ENCODE data around the gene LOC128125822.

The LOC128125822 gene

DNA sequence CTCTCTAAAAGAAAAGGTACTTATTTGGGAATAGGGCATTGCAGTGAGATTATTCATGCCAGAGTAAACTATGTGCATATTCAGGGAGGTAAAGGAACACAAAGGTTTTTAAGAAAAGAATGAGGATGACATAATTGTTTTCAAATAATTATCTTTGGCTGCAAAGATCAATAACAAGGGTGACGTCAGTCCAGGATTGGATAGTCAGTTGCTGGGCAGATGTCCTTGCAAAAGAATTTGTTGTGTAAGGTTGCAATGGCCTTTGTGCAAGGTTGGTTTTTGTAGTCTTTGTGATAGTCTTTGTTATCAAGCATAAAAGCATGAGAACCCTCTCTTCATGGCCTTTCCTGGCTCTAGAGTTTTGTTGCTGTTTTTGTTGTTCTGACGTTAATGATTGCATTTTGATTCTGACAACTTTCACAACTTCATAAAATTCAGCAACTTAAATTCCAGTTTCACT lies 17.7 kb downstream of the LOC128125822 start:
- no peaks in the 10 kb centered on the region for H3K9me3 ChIP-seq (ENCODE audit: insufficient read depth, low read length)
- no peaks in the 10 kb centered on the region for H4K20me1 ChIP-seq (ENCODE audit: insufficient read depth, low read length)
- no peak overlapping the region for H2AFZ ChIP-seq (ENCODE audit: low read depth, low read length)
- H3K4me1 ChIP-seq (ENCODE audit: low read length): peaks cover 4% of the 10 kb centered on the region; the same call in 1 of the 2 replicates
- H3K36me3 ChIP-seq (replicated peaks; ENCODE audit: low read depth, low read length): no peaks in the 10 kb centered on the region
- H3K79me2 ChIP-seq (ENCODE audit: low read length): no peaks in the 10 kb centered on the region
- H3K27ac ChIP-seq (ENCODE audit: low read length): no peak overlapping the region
- H3K4me3 ChIP-seq (ENCODE audit: low read length): no peak overlapping the region
- H3K4me2 ChIP-seq (ENCODE audit: low read length): no peak overlapping the region
- no peak overlapping the region for H3K9ac ChIP-seq (ENCODE audit: low read length)
- H3K27me3 ChIP-seq (ENCODE audit: low read depth, low read length): 0 out of 2 replicates have a peak, but pooled peaks cover 6% of the 10 kb centered on the region
- TF ChIP-seq, protein P1, sequence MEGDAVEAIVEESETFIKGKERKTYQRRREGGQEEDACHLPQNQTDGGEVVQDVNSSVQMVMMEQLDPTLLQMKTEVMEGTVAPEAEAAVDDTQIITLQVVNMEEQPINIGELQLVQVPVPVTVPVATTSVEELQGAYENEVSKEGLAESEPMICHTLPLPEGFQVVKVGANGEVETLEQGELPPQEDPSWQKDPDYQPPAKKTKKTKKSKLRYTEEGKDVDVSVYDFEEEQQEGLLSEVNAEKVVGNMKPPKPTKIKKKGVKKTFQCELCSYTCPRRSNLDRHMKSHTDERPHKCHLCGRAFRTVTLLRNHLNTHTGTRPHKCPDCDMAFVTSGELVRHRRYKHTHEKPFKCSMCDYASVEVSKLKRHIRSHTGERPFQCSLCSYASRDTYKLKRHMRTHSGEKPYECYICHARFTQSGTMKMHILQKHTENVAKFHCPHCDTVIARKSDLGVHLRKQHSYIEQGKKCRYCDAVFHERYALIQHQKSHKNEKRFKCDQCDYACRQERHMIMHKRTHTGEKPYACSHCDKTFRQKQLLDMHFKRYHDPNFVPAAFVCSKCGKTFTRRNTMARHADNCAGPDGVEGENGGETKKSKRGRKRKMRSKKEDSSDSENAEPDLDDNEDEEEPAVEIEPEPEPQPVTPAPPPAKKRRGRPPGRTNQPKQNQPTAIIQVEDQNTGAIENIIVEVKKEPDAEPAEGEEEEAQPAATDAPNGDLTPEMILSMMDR (IDR thresholded peaks at IDR 0.05; ENCODE audit: low read depth, low read length): no peak
- TF ChIP-seq EZH2phosphoT487 (IDR thresholded peaks at IDR 0.05; ENCODE audit: low read depth): no peak

DNA sequence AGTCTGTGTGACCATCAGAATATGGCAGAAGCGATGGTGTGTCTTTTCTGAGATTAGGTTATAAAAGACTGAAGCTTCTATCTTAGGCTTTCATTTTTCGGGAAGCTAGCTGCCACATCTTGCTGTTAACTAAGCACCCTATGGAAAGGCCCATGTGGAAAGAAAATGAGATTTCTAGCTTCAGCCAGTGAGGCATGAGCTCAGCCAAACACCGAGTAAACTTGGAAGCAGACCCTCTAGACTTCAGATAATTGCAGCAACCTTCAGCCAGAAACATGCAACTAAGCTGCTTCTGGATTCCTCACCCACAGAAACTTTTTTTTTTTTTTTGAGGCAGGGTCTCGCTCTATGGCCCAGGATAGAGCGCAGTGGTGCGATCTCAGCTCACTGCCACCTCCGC lies 20.6 kb downstream of the LOC128125822 start:
- Histone ChIP-seq H3K9ac (ENCODE audit: low read length) (no peak overlapping the region), H3K9me3 (ENCODE audit: insufficient read depth, low read length) (no peaks in the 10 kb centered on the region), H3K4me1 (ENCODE audit: low read length) (peaks cover 9% of the 10 kb centered on the region), H3K79me2 (ENCODE audit: low read length) (no peaks in the 10 kb centered on the region), H3K4me3 (ENCODE audit: low read length) (no peak overlapping the region), H3K4me2 (ENCODE audit: low read length) (no peak overlapping the region), H2AFZ (ENCODE audit: low read depth, low read length) (no peak overlapping the region), H3K27me3 (ENCODE audit: low read depth, low read length) (0 out of 2 replicates have a peak, but pooled peaks cover 6% of the 10 kb centered on the region), H4K20me1 (ENCODE audit: insufficient read depth, low read length) (no peaks in the 10 kb centered on the region), H3K27ac (ENCODE audit: low read length) (no peak overlapping the region), H3K36me3 (replicated peaks; ENCODE audit: low read depth, low read length) (no peaks in the 10 kb centered on the region)
- TF ChIP-seq EZH2phosphoT487 (IDR thresholded peaks at IDR 0.05; ENCODE audit: low read depth): no peak
- TF ChIP-seq, protein P1 (IDR thresholded peaks at IDR 0.05; ENCODE audit: low read depth, low read length): no peak

DNA sequence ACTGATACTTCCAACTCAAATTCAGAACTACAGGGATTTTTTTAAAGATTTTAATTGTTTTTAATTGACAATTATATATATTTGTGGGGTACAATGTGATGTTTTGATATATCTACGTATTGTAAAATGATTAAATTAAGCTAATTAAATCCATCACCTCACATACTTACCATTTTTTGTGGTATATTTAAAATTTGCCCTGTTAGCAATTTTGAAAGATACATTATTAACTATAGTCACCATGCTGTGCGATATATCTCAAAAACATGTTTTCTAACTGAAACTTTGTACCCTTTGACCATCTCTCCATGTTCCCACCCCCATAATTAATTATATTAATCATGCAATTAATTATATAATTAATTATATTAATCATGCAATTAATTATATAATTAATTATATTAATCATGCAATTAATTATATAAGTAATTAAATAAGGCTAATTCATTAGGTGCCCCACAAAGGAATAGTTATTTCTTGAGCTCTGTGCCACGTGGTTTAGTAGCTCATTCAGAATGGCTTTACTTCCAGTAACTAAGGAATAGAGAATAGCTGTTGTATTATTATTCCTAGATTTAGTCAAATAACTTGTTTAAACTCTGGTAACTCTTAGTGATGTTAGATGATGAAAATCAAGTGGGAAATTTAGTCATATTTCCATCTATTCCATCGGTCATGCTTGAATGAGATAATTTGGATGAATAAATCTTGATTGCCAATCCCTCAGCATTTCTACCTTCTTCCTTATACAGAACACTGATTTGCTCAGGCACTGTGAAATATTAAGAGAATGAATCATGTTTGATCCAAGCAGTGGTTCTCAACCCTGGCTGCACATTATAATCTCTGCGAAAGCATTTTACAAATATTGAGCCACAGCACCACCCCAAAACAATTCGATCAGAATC lies 25.1 kb downstream of the LOC128125822 start:
- H3K36me3 ChIP-seq (replicated peaks; ENCODE audit: low read depth, low read length): no peaks in the 10 kb centered on the region
- peak overlapping the region; percentile 68; the same call in 1 of the 2 replicates for H3K9ac ChIP-seq (ENCODE audit: low read length)
- no peaks in the 10 kb centered on the region for H3K79me2 ChIP-seq (ENCODE audit: low read length)
- no peaks in the 10 kb centered on the region for H3K9me3 ChIP-seq (ENCODE audit: insufficient read depth, low read length)
- peak overlapping the region; percentile 100 for H2AFZ ChIP-seq (ENCODE audit: low read depth, low read length)
- H3K4me3 ChIP-seq (ENCODE audit: low read length): peak overlapping the region; percentile 85
- peaks cover 18% of the 10 kb centered on the region for H3K4me1 ChIP-seq (ENCODE audit: low read length)
- peak overlapping the region; percentile 95 for H3K4me2 ChIP-seq (ENCODE audit: low read length)
- H4K20me1 ChIP-seq (ENCODE audit: insufficient read depth, low read length): no peaks in the 10 kb centered on the region
- H3K27ac ChIP-seq (ENCODE audit: low read length): no peak overlapping the region
- H3K27me3 ChIP-seq (ENCODE audit: low read depth, low read length): 0 out of 2 replicates have a peak, but pooled peaks cover 6% of the 10 kb centered on the region
- TF ChIP-seq, protein P1 (IDR thresholded peaks at IDR 0.05; ENCODE audit: low read depth, low read length): no peak
- no peak for TF ChIP-seq EZH2phosphoT487 (IDR thresholded peaks at IDR 0.05; ENCODE audit: low read depth)
